Liver (tissue), 9 donors: ENCODE data around the gene EPC1. TPM values are rescaled to one million over a fixed set of nuclear protein-coding genes. Genes with fewer than 3 reads are reported as not detected.

Source experiments
- DNase-seq: peaks from one replicate; pipeline ENCODE4 v3.0.0-alpha.2; 2017; ENCODE audit warnings: low spot score
- H3K27ac ChIP-seq, 2 donors: one replicate each; pipeline ENCODE4 v1.7.0; 2013; ENCODE audit warnings: inconsistent platforms in 2 of 2, low read length in 2 of 2, control low read depth in 1 of 2, low read depth in 1 of 2, mild to moderate bottlenecking in 1 of 2
- H3K27me3 ChIP-seq, 4 donors: one replicate each; pipeline versions ENCODE4 v1.6.1 to v1.7.0; 2013; ENCODE audit warnings: low read length in 3 of 4, inconsistent platforms in 1 of 4, mild to moderate bottlenecking in 1 of 4, moderate library complexity in 1 of 4; ENCODE audit not compliant: control insufficient read depth in 4 of 4, insufficient read depth in 4 of 4
- H3K36me3 ChIP-seq, 4 donors: one replicate each; pipeline versions ENCODE4 v1.6.1 to v1.7.0; 2013; ENCODE audit warnings: low read length in 3 of 4, mild to moderate bottlenecking in 3 of 4, low read depth in 1 of 4, moderate library complexity in 1 of 4; ENCODE audit not compliant: control insufficient read depth in 4 of 4, insufficient read depth in 3 of 4
- H3K4me1 ChIP-seq, 4 donors: one replicate each; pipeline versions ENCODE4 v1.6.1 to v1.7.0; 2013; ENCODE audit warnings: low read length in 3 of 4, mild to moderate bottlenecking in 3 of 4, moderate library complexity in 1 of 4; ENCODE audit not compliant: control insufficient read depth in 4 of 4, insufficient read depth in 4 of 4
- H3K4me3 ChIP-seq, 3 donors: one replicate each; pipeline versions ENCODE4 v1.6.1 to v1.7.0; 2013; ENCODE audit warnings: low read length in 3 of 3, control low read depth in 1 of 3, low read depth in 1 of 3, mild to moderate bottlenecking in 1 of 3
- H3K9ac ChIP-seq, 2 donors: one replicate each; pipeline ENCODE4 v1.7.0; 2013; ENCODE audit warnings: low read length in 2 of 2, mild to moderate bottlenecking in 2 of 2, moderate library complexity in 2 of 2, control low read depth in 1 of 2, low read depth in 1 of 2
- H3K9me3 ChIP-seq, 4 donors: one replicate each; pipeline versions ENCODE4 v1.6.1 to v1.7.0; 2013; ENCODE audit warnings: low read length in 3 of 4; ENCODE audit not compliant: control insufficient read depth in 4 of 4
- EGR1 ChIP-seq, 2 donors: IDR thresholded peaks; 2 replicates each; pipeline ENCODE4 v1.6.1; 2016 to 2018; ENCODE audit warnings: antibody characterized with exemption in 2 of 2, low read depth in 2 of 2
- GABPA ChIP-seq, 2 donors: IDR thresholded peaks in 1 of 2; conservative IDR thresholded peaks in 1 of 2; 2 replicates each; pipeline ENCODE4 v1.6.1; 2016; ENCODE audit warnings: antibody characterized with exemption in 2 of 2, mild to moderate bottlenecking in 1 of 2, moderate library complexity in 1 of 2
- HNF4A ChIP-seq, 2 donors: conservative IDR thresholded peaks; 2 replicates each; pipeline ENCODE4 v1.6.1; 2016; ENCODE audit warnings: antibody characterized with exemption in 2 of 2, mild to moderate bottlenecking in 2 of 2
- HNF4G ChIP-seq: IDR thresholded peaks from 2 replicates; pipeline ENCODE4 v1.6.1; 2016; ENCODE audit warnings: antibody characterized with exemption
- JUND ChIP-seq, 2 donors: IDR thresholded peaks; 2 replicates each; pipeline ENCODE4 v1.6.1; 2016; ENCODE audit warnings: antibody characterized with exemption in 2 of 2
- NR2F2 ChIP-seq: IDR thresholded peaks from 2 replicates; pipeline ENCODE4 v1.6.1; 2016; ENCODE audit warnings: antibody characterized with exemption
- RAD21 ChIP-seq, 2 donors: IDR thresholded peaks; 2 replicates each; pipeline ENCODE4 v1.6.1; 2016; ENCODE audit warnings: antibody characterized with exemption in 2 of 2, mild to moderate bottlenecking in 2 of 2
- RXRA ChIP-seq, 2 donors: IDR thresholded peaks; 2 replicates each; pipeline ENCODE4 v1.6.1; 2017 to 2018; ENCODE audit warnings: antibody characterized with exemption in 2 of 2, mild to moderate bottlenecking in 1 of 2
- SP1 ChIP-seq: IDR thresholded peaks from 2 replicates; pipeline ENCODE4 v1.6.1; 2018; ENCODE audit warnings: antibody characterized with exemption, mild to moderate bottlenecking
- TAF1 ChIP-seq: conservative IDR thresholded peaks from 2 replicates; pipeline ENCODE4 v1.6.1; 2016; ENCODE audit warnings: antibody characterized with exemption, mild to moderate bottlenecking
- YY1 ChIP-seq: IDR thresholded peaks from 2 replicates; pipeline ENCODE4 v1.6.1; 2016; ENCODE audit warnings: antibody characterized with exemption, mild to moderate bottlenecking
- WGBS: extraction: QIAGEN DNeasy Blood & Tissue Kit; methylation state at CpG from one replicate; pipeline ENCODE4 v1.1.7; 2013; 5-methylcytosine and 5-hydroxymethylcytosine counted together
- polyA plus RNA-seq, 2 donors: library from polyadenylated mRNA; stranded (reverse) in 1 of 2; unstranded in 1 of 2; fragments of 200-250 nt in 1 of 2; fragments of >200 nt in 1 of 2; fragmentation: Nextera tagmentation in 1 of 2; extraction: Ambion mirVana in 1 of 2; gene quantifications; one replicate each; pipeline versions ENCODE4 v1.2.1 to v1.2.3, GENCODE V29; 2013 to 2015
- total RNA-seq, 2 donors: library from RNA; depleted of rRNA; stranded (reverse); fragments of >200 nt; gene quantifications; one replicate each; pipeline ENCODE4 v1.2.3, GENCODE V29; 2014
- TF ChIP-seq, protein P1 (sequence below): IDR thresholded peaks from 2 replicates; pipeline ENCODE4 v1.6.1; 2016; ENCODE audit warnings: antibody characterized with exemption
- TF ChIP-seq, protein P2 (sequence below): IDR thresholded peaks from 2 replicates; pipeline ENCODE4 v1.6.1; 2016; ENCODE audit warnings: antibody characterized with exemption, mild to moderate bottlenecking
- TF ChIP-seq, protein P3 (sequence below): IDR thresholded peaks from 2 replicates; pipeline ENCODE4 v1.6.1; 2016; ENCODE audit warnings: antibody characterized with exemption
- TF ChIP-seq, protein P4 (sequence below): IDR thresholded peaks from 2 replicates; pipeline ENCODE4 v1.6.1; 2016; ENCODE audit warnings: antibody characterized with exemption
- donor health status: healthy.
- donor health status: healthy.
- donor health status: healthy.
- donor health status: healthy.
- donor health status: healthy.

Gene EPC1
- total and polyA plus RNA-seq, 4 donors = 5.6 to 30.9 (median 16.0) TPM

DNA sequence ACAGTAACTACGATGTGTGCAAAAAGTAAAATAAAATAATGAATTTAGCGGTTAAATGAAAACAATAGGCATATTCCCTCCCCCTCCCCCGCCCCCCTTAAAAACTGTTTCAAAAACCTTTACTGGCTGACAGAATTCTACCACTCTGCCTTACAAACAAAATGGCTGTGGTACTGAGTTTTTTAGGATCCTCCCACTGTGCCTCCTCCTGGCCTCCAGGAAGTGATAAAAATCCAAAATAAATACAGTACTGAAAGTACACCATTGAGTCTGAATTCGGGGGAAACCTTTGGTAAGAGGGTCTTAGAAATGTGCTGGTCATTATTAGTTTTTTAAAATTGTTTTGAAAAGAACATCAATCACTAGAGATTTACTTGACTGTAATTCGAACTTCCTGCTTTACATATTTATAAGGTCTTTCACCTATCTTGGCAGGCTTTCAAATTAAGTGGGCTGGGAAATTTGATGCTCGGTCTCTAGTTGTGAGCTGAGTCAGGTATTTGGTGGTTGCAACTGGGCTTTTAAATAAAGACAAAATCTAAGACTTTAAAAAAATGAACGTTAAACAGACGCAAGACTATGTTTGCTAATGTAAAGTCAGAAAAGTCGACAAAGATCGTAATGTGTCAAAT lies 32.5 kb upstream of the EPC1 start:
- peak overlapping the region; percentile 68 to 88 (median 85) for H3K4me3 ChIP-seq
- peak overlapping the region; percentile 77 to 97 for H3K9ac ChIP-seq
- no peaks in the 10 kb centered on the region for H3K9me3 ChIP-seq
- peaks cover 0 to 11% (median under 1%) of the 10 kb centered on the region in 4 donors for H3K4me1 ChIP-seq
- H3K36me3 ChIP-seq = no peaks in the 10 kb centered on the region
- peak; percentile 41 for DNase-seq
- 17% methylated on average over 10 of the region's 10 CpGs for WGBS
- no peaks in the 10 kb centered on the region for H3K27me3 ChIP-seq
- TF ChIP-seq SP1 (no peak), YY1 (peak; percentile 82), HNF4A (conservative IDR thresholded peaks at IDR 0.05) (no peak)
- H3K27ac ChIP-seq = peak overlapping the region; percentile 87 to 91

DNA sequence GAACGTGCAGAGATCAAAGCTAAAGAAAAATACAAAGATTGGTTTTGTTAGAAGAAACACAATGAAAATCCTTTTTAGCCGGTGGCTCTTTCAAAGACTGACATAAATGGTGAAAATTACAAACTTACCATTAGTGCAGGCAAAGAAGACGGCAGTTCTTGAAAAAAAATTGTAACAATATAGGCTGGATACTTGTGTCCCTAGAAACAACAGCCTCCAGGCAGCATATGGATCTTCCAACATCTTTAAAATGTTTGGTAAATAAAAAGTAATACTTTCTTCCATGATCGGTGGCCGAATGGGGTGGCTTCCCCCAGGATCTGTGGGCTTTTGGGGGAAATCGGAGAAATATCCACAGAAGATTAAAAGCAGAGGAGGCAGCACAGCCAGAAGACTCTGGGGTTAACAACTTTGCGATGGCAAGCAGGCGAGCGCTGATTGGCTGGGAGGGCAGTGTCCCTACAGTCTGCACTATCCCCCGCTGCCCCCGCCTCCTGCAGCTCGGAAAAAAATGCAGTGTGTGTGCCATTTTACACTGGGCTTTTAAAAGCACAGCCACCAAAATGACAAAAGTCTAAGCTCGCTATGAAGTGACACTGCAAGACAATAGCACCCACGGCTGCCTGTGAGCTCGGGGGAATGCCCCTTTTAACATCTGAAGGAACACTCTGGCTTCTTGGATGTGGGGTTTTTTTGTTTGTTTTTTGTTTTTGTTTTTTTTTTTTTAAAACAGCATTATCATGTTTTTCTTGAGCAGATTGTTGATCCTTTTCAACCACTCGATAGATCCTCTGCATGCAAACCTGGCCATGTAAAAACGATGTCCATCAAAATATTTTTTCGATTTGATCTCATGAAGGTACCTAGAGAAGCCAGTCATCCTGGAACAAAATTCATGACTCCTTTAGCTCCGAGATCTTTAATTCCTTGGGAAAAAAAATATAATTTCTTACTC lies 31.7 kb upstream of the EPC1 start:
- H3K27ac ChIP-seq = peak overlapping the region; percentile 87 to 91
- H3K36me3 ChIP-seq = no peaks in the 10 kb centered on the region
- H3K4me3 ChIP-seq = peak overlapping the region; percentile 68 to 88 (median 85)
- H3K9ac ChIP-seq = peak overlapping the region; percentile 97 to 99
- H3K4me1 ChIP-seq = peaks cover 0 to 11% (median under 1%) of the 10 kb centered on the region in 4 donors
- H3K27me3 ChIP-seq = no peaks in the 10 kb centered on the region
- DNase-seq = peak; percentile 90
- TF ChIP-seq NR2F2 (no peak), GABPA (IDR thresholded peaks at IDR 0.05 in 1 of 2, conservative IDR thresholded peaks at IDR 0.05 in 1 of 2) (peak in 1 of 2 donors; percentile 8), SP1 (peak; percentile 60), RAD21 (IDR thresholded peaks at IDR 0.05) (peak in 1 of 2 donors; percentile 21), HNF4A (conservative IDR thresholded peaks at IDR 0.05) (peak; percentile 11 to 40), YY1 (peak; percentile 97), TAF1 (peak; percentile 88), RXRA (IDR thresholded peaks at IDR 0.05) (peak; percentile 36 to 40), JUND (IDR thresholded peaks at IDR 0.05) (peak; percentile 4 to 16), HNF4G (no peak), EGR1 (IDR thresholded peaks at IDR 0.05; ENCODE audit: low read depth in 2 of 2) (peak in 1 of 2 donors; percentile 16)
- TF ChIP-seq, protein P1, sequence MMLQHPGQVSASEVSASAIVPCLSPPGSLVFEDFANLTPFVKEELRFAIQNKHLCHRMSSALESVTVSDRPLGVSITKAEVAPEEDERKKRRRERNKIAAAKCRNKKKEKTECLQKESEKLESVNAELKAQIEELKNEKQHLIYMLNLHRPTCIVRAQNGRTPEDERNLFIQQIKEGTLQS = peak; percentile 53
- TF ChIP-seq, protein P2, sequence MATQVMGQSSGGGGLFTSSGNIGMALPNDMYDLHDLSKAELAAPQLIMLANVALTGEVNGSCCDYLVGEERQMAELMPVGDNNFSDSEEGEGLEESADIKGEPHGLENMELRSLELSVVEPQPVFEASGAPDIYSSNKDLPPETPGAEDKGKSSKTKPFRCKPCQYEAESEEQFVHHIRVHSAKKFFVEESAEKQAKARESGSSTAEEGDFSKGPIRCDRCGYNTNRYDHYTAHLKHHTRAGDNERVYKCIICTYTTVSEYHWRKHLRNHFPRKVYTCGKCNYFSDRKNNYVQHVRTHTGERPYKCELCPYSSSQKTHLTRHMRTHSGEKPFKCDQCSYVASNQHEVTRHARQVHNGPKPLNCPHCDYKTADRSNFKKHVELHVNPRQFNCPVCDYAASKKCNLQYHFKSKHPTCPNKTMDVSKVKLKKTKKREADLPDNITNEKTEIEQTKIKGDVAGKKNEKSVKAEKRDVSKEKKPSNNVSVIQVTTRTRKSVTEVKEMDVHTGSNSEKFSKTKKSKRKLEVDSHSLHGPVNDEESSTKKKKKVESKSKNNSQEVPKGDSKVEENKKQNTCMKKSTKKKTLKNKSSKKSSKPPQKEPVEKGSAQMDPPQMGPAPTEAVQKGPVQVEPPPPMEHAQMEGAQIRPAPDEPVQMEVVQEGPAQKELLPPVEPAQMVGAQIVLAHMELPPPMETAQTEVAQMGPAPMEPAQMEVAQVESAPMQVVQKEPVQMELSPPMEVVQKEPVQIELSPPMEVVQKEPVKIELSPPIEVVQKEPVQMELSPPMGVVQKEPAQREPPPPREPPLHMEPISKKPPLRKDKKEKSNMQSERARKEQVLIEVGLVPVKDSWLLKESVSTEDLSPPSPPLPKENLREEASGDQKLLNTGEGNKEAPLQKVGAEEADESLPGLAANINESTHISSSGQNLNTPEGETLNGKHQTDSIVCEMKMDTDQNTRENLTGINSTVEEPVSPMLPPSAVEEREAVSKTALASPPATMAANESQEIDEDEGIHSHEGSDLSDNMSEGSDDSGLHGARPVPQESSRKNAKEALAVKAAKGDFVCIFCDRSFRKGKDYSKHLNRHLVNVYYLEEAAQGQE = peak; percentile 65
- TF ChIP-seq, protein P3, sequence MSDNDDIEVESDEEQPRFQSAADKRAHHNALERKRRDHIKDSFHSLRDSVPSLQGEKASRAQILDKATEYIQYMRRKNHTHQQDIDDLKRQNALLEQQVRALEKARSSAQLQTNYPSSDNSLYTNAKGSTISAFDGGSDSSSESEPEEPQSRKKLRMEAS = peak; percentile 43
- TF ChIP-seq, protein P4, sequence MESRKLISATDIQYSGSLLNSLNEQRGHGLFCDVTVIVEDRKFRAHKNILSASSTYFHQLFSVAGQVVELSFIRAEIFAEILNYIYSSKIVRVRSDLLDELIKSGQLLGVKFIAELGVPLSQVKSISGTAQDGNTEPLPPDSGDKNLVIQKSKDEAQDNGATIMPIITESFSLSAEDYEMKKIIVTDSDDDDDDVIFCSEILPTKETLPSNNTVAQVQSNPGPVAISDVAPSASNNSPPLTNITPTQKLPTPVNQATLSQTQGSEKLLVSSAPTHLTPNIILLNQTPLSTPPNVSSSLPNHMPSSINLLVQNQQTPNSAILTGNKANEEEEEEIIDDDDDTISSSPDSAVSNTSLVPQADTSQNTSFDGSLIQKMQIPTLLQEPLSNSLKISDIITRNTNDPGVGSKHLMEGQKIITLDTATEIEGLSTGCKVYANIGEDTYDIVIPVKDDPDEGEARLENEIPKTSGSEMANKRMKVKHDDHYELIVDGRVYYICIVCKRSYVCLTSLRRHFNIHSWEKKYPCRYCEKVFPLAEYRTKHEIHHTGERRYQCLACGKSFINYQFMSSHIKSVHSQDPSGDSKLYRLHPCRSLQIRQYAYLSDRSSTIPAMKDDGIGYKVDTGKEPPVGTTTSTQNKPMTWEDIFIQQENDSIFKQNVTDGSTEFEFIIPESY = no peak
- no peaks in the 10 kb centered on the region for H3K9me3 ChIP-seq
- under 1% methylated on average over 19 of the region's 19 CpGs for WGBS
